HG03280 (cell line): Measurements from ENCODE around the gene CFAP45.
A peak's percentile ranks its signal among the peaks of the same experiment; 100 is the strongest.

Source experiments
- ATAC-seq: cut with Tn5 transposase; IDR thresholded peaks from one replicate; pipeline ENCODE4 v1.9.1; 2021; ENCODE audit warnings: mild to moderate bottlenecking, moderate library complexity; ENCODE audit not compliant: unreplicated experiment

CFAP45 gene

GRCh38 chr1:159854693-159855192, 45.2 kb downstream of the CFAP45 start:
- ATAC-seq: peak; percentile 90

GRCh38 chr1:159854116-159854692, 45.8 kb downstream of the CFAP45 start:
- ATAC-seq: no peak

GRCh38 chr1:159853417-159854115, 46.4 kb downstream of the CFAP45 start:
- no peak for ATAC-seq

- ATAC-seq: no peak
Observed at GRCh38 chr1:159851407-159851806, 48.6 kb downstream of the CFAP45 start.

- ATAC-seq: no peak
Observed at GRCh38 chr1:159849626-159850366, 50.2 kb downstream of the CFAP45 start.

GRCh38 chr1:159848326-159848725, 51.6 kb downstream of the CFAP45 start:
- no peak for ATAC-seq

GRCh38 chr1:159847231-159847630, 52.7 kb downstream of the CFAP45 start:
- ATAC-seq: no peak

GRCh38 chr1:159845751-159846629, 54.0 kb downstream of the CFAP45 start:
- ATAC-seq: no peak

- no peak for ATAC-seq
Observed at GRCh38 chr1:159843459-159843858, 56.5 kb downstream of the CFAP45 start.

- ATAC-seq: no peak
Observed at GRCh38 chr1:159841749-159842148, 58.2 kb downstream of the CFAP45 start.

- ATAC-seq: peak; percentile 69
Observed at GRCh38 chr1:159839116-159839849, 60.7 kb downstream of the CFAP45 start.

GRCh38 chr1:159838715-159839114, 61.2 kb downstream of the CFAP45 start:
- ATAC-seq: no peak

GRCh38 chr1:159835862-159836525, 64.0 kb downstream of the CFAP45 start:
- no peak for ATAC-seq

GRCh38 chr1:159835356-159835755, 64.6 kb downstream of the CFAP45 start:
- ATAC-seq: no peak

GRCh38 chr1:159832309-159832708, 67.7 kb downstream of the CFAP45 start:
- ATAC-seq: no peak

- no peak for ATAC-seq
Observed at GRCh38 chr1:159831412-159832141, 68.4 kb downstream of the CFAP45 start.

GRCh38 chr1:159830722-159831121, 69.2 kb downstream of the CFAP45 start:
- ATAC-seq: no peak

- no peak for ATAC-seq
Observed at GRCh38 chr1:159829822-159830465, 70.0 kb downstream of the CFAP45 start.

- peak; percentile 68 for ATAC-seq
Observed at GRCh38 chr1:159829273-159829634, 70.7 kb downstream of the CFAP45 start.
